ACC112 (cell line): ENCODE data around the gene MKKS.
"Not testable (repeated sequence)": the region's sequence is repeated elsewhere in the genome, so short reads cannot be mapped to it uniquely, and the experiment has no call there.

ENCODE experiments used
- H2AFZ ChIP-seq: fragments of 200-600 bp; sonication (generic); one replicate; pipeline ENCODE4 v1.6.0; 2017; ENCODE audit warnings: antibody characterized with exemption, low read length; ENCODE audit not compliant: unreplicated experiment
- H3K27ac ChIP-seq: fragments of 200-600 bp; sonication (generic); 2 replicates; pipeline ENCODE4 v1.5.1; 2014; ENCODE audit warnings: low read depth, mild to moderate bottlenecking, antibody characterized with exemption, low read length, moderate library complexity
- H3K27me3 ChIP-seq: fragments of 200-600 bp; sonication (generic); 2 replicates; pipeline ENCODE4 v1.6.1; 2014; ENCODE audit warnings: mild to moderate bottlenecking, antibody characterized with exemption, low read length, moderate library complexity, mixed read lengths; ENCODE audit not compliant: insufficient read depth
- H3K36me3 ChIP-seq: fragments of 200-600 bp; sonication (generic); 2 replicates; pipeline ENCODE4 v1.6.1; 2016; ENCODE audit warnings: mild to moderate bottlenecking, antibody characterized with exemption, low read length, moderate library complexity, mixed read lengths; ENCODE audit not compliant: insufficient read depth
- H3K4me1 ChIP-seq: fragments of 200-600 bp; sonication (generic); one replicate; pipeline ENCODE4 v1.6.1; 2016; ENCODE audit warnings: low read length, mixed read lengths; ENCODE audit not compliant: insufficient read depth, unreplicated experiment, control insufficient read depth
- H3K4me3 ChIP-seq: fragments of 200-600 bp; sonication (generic); 2 replicates; pipeline ENCODE4 v1.5.1; 2014; ENCODE audit warnings: mild to moderate bottlenecking, low read depth, low read length
- H3K79me2 ChIP-seq: fragments of 200-600 bp; sonication (generic); one replicate; pipeline ENCODE4 v1.6.0; 2016; ENCODE audit warnings: low read length; ENCODE audit not compliant: control insufficient read depth, unreplicated experiment, insufficient read depth

Gene MKKS

DNA sequence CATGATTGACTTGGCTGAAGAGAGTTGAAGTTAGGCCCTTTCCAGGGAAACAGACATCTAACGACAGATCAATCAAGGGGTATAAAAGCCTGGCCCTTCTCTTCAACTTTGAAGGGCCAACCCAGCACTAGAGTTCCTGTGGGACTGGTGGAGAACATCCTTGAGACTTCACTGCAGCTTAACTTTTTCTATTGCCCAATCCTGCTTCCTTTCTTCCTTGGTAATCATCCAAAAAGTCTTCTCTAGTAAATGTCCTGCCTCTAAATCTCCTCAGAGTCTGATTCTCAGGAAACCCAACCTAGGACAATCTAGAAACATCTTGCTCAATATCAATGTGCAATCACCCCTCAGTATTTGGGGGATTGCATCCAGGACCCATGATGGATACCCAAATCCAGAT lies 1.9 kb downstream of the MKKS start:
- Histone ChIP-seq H3K4me1 (peaks cover 20% of the 10 kb centered on the region), H3K4me3 (peak overlapping the region; percentile 22; the same call in 1 of the 2 replicates), H3K36me3 (no peaks in the 10 kb centered on the region), H3K79me2 (peaks cover 66% of the 10 kb centered on the region), H3K27me3 (no peaks in the 10 kb centered on the region), H3K27ac (no peak overlapping the region), H2AFZ (no peak overlapping the region)

- Histone ChIP-seq H3K4me1 (peaks cover 19% of the 10 kb centered on the region), H3K79me2 (peaks cover 66% of the 10 kb centered on the region), H3K27me3 (no peaks in the 10 kb centered on the region), H3K4me3 (no peak overlapping the region), H2AFZ (no peak overlapping the region), H3K27ac (no peak overlapping the region), H3K36me3 (peaks cover 5% of the 10 kb centered on the region; the same call in 1 of the 2 replicates)
These were observed 3.3 kb downstream of the MKKS start for GRCh38 chr20:10430704-10431103.

DNA sequence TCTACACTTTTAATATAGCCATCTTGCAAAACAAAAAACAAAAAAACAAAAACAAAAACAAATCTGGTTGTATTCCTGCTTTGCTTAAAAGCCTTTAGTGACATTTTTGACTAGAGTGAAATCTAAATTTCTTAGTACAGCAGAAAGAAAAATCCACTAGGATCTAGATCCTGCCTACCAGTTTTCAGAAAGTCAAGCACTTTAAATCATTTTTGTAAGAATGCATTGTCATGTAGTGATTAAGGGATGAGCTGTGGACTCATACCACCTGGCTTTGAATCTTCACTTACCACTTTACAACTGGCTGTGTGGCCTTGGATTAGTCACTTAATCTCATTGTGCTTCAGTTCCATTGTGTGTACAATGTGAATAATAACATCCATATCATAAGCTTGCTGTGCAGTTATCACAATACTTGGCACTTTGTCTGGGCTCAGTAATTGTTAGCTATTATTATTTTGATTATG lies 4.0 kb downstream of the MKKS start:
- Histone ChIP-seq H2AFZ (no peak overlapping the region), H3K79me2 (peaks cover 70% of the 10 kb centered on the region), H3K4me3 (no peak overlapping the region), H3K27me3 (no peaks in the 10 kb centered on the region), H3K36me3 (peaks cover 5% of the 10 kb centered on the region; the same call in 1 of the 2 replicates), H3K4me1 (peaks cover 19% of the 10 kb centered on the region), H3K27ac (no peak overlapping the region)

GRCh38 chr20:10429443-10429981 lies 4.5 kb downstream of the MKKS start:
- Histone ChIP-seq H2AFZ (no peak overlapping the region), H3K4me1 (peaks cover 19% of the 10 kb centered on the region), H3K27ac (no peak overlapping the region), H3K4me3 (no peak overlapping the region), H3K36me3 (peaks cover 5% of the 10 kb centered on the region; the same call in 1 of the 2 replicates), H3K79me2 (peaks cover 70% of the 10 kb centered on the region), H3K27me3 (no peaks in the 10 kb centered on the region)

DNA sequence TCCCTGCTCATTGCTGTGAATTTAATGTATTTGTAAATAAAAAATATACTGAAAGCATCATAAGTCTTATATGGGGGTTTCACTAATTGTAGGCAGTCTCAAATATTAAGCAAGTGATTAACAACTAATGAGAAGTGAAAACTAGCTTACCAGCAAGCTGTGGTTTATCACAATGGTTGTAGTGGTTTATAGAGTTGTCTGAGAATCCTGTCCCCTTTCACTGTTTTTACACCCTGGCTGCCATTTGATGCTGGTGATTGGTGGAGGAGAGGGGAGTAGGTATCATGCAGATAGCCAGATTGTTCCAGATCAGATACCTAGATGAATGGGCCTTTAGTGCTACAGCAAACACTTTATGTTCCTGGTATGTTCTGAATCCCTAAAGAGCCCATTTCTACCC lies 6.0 kb downstream of the MKKS start:
- Histone ChIP-seq H3K27me3 (no peaks in the 10 kb centered on the region), H3K27ac (no peak overlapping the region), H3K79me2 (peaks cover 68% of the 10 kb centered on the region), H3K36me3 (peaks cover 5% of the 10 kb centered on the region; the same call in 1 of the 2 replicates), H2AFZ (no peak overlapping the region), H3K4me1 (peaks cover 19% of the 10 kb centered on the region), H3K4me3 (no peak overlapping the region)

DNA sequence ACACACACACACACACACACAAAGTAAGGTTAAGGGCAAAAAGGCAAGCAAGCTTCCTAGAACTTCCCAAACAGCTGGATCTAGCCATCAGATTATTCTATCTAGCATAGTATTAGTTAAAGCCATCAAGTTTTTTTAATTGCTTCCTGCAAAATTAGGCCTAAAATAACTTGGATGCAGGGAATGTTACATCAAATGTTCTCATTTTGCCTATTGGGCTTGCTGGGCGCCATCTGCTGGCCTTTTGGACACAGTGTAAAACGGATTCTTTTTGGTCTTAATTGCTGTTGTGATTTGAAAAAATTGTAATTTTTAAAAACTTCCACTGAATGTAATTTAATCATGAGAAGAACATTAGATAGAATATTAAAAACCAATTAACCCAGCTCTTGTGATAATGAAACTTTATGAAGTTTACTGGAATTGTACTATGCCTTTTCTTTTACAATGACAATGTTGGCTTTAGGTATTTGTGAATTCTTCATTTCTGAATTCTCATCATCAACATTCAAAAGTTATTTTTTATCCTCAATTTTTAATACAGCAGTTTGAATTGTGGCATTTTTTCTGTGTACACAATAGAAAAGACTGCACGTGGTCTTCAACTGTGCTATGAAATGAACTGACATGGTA lies 6.8 kb downstream of the MKKS start:
- Histone ChIP-seq H3K4me3 (no peak overlapping the region), H3K36me3 (peaks cover 5% of the 10 kb centered on the region; the same call in 1 of the 2 replicates), H2AFZ (no peak overlapping the region), H3K79me2 (peaks cover 64% of the 10 kb centered on the region), H3K27ac (no peak overlapping the region), H3K27me3 (no peaks in the 10 kb centered on the region), H3K4me1 (peaks cover 16% of the 10 kb centered on the region)

- no peak overlapping the region for H3K27ac ChIP-seq
- H3K36me3 ChIP-seq: peaks cover 5% of the 10 kb centered on the region
- no peak overlapping the region for H3K4me3 ChIP-seq
- H2AFZ ChIP-seq: no peak overlapping the region
- peaks cover 11% of the 10 kb centered on the region for H3K4me1 ChIP-seq
- H3K27me3 ChIP-seq: no peaks in the 10 kb centered on the region
- peaks cover 31% of the 10 kb centered on the region for H3K79me2 ChIP-seq
These were observed 10.3 kb downstream of the MKKS start for GRCh38 chr20:10423735-10424134.

- Histone ChIP-seq H3K36me3 (no peaks in the 10 kb centered on the region; the same call in 1 of the 2 replicates), H2AFZ (no peak overlapping the region), H3K4me3 (no peak overlapping the region), H3K27me3 (no peaks in the 10 kb centered on the region), H3K79me2 (peaks cover 10% of the 10 kb centered on the region), H3K4me1 (peaks cover 14% of the 10 kb centered on the region), H3K27ac (no peak overlapping the region)
These were observed 14.4 kb downstream of the MKKS start for GRCh38 chr20:10419550-10420133.

GRCh38 chr20:10417218-10417617 lies 16.8 kb downstream of the MKKS start:
- not testable (repeated sequence) for H3K36me3 ChIP-seq, H3K4me3 ChIP-seq, H3K79me2 ChIP-seq, H3K27ac ChIP-seq, H3K27me3 ChIP-seq, H2AFZ ChIP-seq
- peaks cover 14% of the 10 kb centered on the region for H3K4me1 ChIP-seq

DNA sequence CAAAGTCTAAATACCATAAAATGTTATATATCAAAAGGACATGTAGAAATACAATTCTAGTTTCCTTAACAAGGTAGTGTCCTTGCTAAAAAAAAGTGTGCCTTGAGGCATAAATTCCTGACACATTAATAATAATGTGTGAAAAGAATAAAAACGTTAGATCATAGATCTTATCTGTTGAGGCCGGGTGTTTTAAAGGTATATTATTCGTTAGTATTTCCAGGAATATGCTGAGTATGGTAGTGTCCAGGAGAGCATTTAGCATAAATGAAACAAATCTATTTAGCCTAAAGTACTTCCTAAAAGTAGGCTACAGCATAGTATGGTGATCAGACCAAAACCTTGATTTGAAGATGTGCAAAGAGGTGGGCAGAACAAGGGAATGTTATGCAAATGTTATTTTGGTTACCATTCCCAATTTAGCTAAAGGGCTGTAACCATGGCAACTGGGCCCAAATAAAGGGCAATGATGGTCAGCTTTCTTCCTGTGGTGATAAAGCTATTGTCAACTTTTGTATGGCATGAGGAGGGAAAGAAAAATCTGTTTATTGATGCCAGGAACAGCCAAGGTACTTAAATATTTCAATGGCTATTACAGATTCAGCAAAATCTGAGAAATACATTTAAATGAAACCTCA lies 18.9 kb downstream of the MKKS start:
- H3K27me3 ChIP-seq: no peaks in the 10 kb centered on the region
- H3K4me3 ChIP-seq: no peak overlapping the region
- no peak overlapping the region for H2AFZ ChIP-seq
- no peaks in the 10 kb centered on the region; the same call in 1 of the 2 replicates for H3K36me3 ChIP-seq
- peaks cover 11% of the 10 kb centered on the region for H3K4me1 ChIP-seq
- H3K27ac ChIP-seq: peak overlapping the region; percentile 21; the same call in 1 of the 2 replicates
- H3K79me2 ChIP-seq: peaks cover 3% of the 10 kb centered on the region
